Tracheal epithelial cell (primary cell): ENCODE measurements around the gene TRAPPC11. TPM values are rescaled to one million over a fixed set of nuclear protein-coding genes. Genes with fewer than 3 reads are reported as not detected.

Source experiments
- total RNA-seq: library from RNA; depleted of rRNA; stranded (reverse); fragments of >200 nt; gene quantifications from 2 replicates; pipeline ENCODE4 v1.2.1, GENCODE V29; 2014

TRAPPC11 gene
- 45.8 and 56.9 TPM in 2 replicates for total RNA-seq

GRCh38 chr4:183659029-183659871, at the start of gene TRAPPC11, which contains the start of gene RWDD4:
Gene TRAPPC11, plus strand, starts transcription at chr4:183659293. Its CDS starts 4,575 bp downstream, at chr4:183663868.
Gene RWDD4, minus strand, starts transcription at chr4:183659185. Its CDS starts 233 bp downstream, at chr4:183658952.

Other genes with a start within 250 kb of the TRAPPC11 start
- 12.4 and 17.6 TPM in 2 replicates for gene CDKN2AIP, start 214.7 kb upstream of the TRAPPC11 start, total RNA-seq
- 8.4 and 10.0 TPM in 2 replicates for gene ING2, start 154.2 kb upstream of the TRAPPC11 start, total RNA-seq
- gene RWDD4, start 108 bp upstream of the TRAPPC11 start, total RNA-seq = 21.1 and 23.9 TPM in 2 replicates
- gene STOX2, start 246.0 kb downstream of the TRAPPC11 start, total RNA-seq = 3.4 and 4.5 TPM in 2 replicates